GM19324 (cell line): ENCODE data around the gene POTEF.
"Not testable (repeated sequence)": the region's sequence is repeated elsewhere in the genome, so short reads cannot be mapped to it uniquely, and the experiment has no call there.

Experiments
- ATAC-seq: cut with Tn5 transposase; IDR thresholded peaks from one replicate; pipeline ENCODE4 v1.9.1; 2021; ENCODE audit warnings: mild to moderate bottlenecking, moderate library complexity; ENCODE audit not compliant: unreplicated experiment, low FRiP score

The POTEF gene

GRCh38 chr2:130129120-130129829 lies at the start of gene POTEF:
POTEF (minus strand) TSS chr2:130129222; CDS start chr2:130120515, 8,707 bp downstream.
- not testable (repeated sequence) for ATAC-seq

GRCh38 chr2:130174866-130175265 lies 45.8 kb upstream of the POTEF start:
- ATAC-seq: not testable (repeated sequence)

- no peak for ATAC-seq
Observed at GRCh38 chr2:130169896-130170295, 40.9 kb upstream of the POTEF start.

DNA sequence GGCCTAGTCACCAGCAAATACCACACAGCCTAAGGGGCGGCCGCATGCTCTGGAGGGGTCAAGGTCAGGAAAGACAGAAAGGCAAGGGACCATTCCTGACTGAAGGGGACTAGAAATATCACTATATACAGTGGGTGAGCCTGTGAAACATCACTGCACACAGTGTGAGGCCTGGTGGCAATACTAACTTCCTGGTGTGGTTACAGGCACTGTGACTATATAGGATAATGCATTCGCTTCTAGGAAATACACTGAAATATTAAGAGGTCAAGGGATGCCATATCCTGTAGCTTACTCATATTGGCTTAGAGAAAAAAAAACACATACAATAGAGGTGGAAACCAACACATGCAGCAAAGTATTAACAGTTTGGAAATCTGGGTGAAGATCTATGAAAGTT lies 40.1 kb upstream of the POTEF start:
- ATAC-seq: not testable (repeated sequence)

- not testable (repeated sequence) for ATAC-seq
Observed at GRCh38 chr2:130166611-130167010, 37.6 kb upstream of the POTEF start.

DNA sequence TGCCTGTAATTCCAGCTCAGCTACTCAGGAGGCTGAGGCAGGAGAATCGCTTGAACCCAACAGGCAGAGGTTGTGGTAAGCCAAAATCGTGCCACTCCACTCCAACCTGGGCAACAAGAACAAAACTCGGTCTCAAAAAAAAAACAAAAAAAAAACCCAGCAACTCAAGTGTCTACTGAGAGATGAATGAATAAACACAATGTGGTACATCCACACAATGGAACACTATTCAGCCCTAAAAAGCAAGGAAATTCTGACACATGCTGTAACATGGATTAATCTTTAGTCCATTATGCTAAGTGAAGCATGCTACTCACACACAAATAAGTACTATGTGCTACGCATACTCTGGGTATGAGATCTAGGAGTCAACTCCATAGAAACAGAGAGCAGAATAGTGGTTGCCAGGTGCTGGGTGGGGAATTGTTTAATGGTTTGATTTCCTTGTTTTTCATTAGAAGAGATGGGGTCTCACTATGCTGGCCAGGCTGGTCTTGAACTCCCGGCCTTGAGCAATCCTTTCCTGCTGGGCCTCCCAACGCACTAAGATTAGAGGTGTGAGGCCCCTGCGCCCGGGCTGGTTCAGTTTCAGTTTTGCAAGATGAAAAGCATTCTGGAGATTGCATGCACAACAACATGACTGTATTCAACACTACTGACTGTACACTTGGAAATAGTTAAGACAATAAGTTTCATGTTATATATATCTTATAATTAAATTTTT lies 36.4 kb upstream of the POTEF start:
- no peak for ATAC-seq

DNA sequence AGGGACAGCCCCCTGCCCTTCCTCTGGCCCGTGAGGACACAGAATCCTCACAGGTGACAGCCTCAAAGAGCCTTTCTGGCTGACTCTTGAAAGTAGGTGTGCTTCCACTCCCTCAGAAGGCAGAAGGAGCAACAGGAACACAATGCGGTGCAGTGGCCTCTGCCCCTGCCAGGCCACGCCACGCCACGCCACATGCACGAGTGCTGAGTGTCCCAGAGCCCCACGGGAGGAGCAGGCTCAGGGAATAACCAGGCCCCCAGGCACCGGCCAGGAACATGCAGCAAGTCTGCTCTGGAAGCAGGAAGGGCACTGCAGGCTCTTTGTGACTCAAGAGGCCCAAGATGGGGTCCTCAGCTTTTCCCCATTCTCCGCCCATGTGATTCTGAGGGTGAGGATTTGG lies 33.9 kb upstream of the POTEF start:
- ATAC-seq: no peak

DNA sequence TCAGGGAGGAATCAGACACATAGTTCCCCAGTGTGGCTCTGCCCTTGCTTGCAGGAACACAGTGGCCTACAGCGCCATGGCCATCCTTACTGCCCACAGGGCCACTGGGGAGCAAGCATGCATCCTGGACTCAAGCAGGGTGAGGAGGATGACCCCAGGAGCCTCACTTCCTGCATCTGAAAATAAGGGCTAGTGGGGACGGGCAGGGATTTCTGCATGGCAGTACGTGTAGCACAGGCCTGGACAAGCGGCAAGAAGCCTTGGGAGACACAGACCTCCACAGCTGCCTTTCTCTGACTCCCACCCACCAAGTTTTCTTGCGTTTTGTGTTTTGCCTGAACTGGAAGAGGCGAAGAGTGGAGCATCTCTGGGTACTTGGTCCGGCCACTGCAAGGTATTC lies 33.5 kb upstream of the POTEF start:
- ATAC-seq: not testable (repeated sequence)

- ATAC-seq: not testable (repeated sequence)
Observed at GRCh38 chr2:130160838-130161705, 32.0 kb upstream of the POTEF start.

DNA sequence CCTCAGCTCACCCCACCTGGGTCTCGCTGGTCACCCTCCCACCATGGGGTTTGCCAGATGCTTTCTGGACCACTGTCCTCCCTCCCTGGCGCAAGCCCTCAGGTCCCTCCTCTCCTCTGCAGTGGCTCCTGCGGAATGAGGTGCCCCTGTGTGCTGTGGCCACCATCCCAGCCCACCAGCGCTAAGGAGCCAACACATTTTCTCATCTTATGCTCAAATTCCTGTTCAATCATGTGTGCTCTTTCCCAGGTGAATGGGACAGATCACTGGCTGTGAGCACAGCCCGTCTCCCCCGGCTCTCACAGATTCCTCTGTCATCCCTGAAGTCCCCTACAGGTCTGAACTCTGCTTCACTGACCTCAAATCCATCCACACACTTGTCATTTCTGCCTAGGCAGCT lies 31.1 kb upstream of the POTEF start:
- ATAC-seq: no peak

DNA sequence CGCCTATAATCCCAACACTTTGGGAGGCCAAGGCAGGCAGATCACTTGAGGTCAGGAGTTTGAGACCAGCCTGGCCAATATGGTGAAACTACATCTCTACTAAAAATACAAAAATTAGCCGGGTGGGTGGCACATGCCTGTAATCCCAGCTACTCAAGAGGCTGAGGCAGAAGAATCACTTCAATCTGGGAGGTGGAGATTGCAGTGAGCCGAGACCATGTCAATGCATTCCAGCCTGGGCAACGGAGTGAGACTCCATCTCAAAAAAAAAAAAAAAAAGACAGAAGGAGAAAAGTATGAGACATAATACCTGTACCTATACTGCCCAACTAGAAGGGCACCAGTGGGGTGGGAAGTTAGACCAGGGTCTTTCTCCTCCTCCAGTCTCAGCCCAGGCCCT lies 30.4 kb upstream of the POTEF start:
- not testable (repeated sequence) for ATAC-seq

DNA sequence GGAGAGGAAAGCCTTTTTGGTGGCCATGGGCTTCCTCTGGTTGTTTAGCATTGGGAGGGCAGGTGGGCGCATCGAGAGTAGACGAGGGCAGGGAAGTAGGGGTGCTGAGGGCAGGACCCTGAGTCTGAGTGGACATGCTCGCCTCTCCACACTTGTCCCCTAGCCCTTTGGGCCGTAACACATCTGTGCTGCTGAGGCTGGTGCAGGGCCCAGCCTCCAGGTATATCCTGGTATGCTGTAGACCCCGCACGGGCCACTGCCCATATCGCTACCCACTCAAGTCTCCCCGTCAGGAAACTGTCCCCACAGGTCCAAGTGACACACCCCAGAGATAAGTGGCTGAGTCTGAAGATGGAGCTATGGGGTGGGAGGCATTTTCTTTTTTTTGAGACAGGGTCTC lies 29.6 kb upstream of the POTEF start:
- ATAC-seq: no peak

DNA sequence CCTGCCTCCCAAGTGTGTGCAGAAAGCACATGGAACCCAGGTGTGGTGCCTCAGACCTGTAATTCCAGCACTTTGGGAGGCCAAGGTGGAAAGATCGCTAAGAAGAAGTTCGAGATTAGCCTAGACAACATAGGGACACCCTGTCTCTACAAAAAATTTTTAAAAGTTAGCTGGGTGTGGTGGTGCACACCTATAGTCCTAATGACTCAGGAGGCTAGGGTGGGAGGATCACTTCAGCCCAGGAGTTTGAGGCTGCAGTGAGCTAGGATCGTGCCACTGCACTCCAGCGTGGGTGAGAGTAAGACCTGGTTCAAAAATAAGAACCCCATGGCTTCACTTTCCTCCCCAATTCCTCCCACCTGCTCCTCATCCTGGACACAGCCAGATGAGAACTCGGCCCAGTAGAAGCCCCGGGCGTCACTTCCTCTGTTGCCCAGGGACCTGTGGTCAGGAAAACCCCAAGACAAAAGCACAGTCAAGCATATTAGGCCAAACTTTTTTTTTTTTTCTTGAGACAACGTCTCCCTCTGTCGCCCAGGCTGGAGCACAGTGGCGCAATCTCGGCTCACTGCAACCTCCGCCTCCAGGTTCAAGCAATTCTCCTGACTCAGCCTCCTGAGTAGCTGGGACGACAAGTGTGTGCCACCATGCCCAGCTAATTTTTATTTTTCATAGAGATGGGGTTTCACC lies 28.9 kb upstream of the POTEF start:
- peak; percentile 48 for ATAC-seq

- peak; percentile 29 for ATAC-seq
Observed at GRCh38 chr2:130157354-130157753, 28.3 kb upstream of the POTEF start.

DNA sequence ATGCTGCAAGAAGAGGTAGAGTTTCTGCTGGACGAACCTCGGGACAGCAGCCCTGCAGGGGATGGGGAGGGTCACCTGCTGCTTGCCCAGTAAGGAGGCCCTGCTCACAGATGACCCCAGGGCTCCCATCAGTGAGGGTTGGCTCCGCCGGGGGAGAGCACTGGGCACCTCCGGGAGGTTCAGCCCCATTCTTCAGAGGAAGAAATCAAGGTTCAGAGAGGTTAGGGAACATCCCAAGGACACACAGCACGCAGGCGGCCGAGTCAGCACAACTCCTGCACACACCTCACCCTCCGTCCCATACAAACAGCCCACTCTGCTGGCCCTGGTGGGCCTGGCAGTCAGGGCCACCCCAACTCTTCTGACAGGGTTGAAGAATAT lies 27.6 kb upstream of the POTEF start:
- no peak for ATAC-seq

GRCh38 chr2:130155956-130156623 lies 27.1 kb upstream of the POTEF start:
- ATAC-seq: not testable (repeated sequence)

DNA sequence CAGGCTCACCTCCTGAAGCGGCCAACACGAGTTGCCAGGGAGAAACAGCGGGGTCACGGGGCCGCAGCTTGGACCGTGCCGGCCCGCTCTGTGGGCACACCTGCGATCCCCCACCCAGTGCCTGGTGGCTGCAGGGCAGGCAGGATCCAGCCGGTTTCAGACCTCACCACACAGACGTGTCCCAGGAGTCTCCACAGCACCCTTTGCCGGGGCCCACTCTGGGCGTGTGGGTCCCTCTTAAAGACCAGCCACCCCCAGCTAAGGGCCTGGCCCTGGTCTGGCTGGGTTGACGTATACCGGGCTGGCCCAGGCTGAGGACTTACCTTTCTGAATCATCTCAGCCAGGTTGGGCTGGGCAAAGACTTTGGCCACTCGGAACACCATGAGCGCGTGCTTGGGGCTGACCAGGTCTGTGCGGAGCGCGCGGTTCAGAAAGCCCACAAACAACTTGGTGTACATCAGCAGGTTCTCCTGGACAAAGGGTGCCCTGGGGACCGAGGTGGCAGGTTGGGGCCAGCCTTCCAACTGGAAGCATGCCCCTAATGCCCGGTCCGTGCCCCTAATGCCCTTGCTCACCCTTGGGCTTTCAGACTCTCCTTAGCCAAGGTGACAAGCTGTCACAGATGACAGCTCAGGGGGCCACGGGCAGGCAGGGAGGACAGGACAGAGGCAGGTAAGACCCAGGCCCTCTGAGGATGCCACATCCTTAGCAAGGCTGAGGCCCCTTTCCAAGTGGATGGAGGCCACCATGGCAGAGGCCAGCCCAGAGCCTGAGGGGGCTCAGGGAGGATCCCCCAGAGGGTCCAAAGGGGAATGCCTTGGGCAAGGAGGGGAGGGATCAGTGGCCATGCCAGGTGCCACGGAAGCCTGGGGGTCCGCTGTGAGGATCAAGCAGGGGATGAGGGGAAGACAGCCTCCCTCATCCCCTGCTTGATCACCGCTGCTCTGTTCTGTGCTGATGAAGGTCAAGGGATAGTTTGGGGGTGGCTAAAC lies 26.0 kb upstream of the POTEF start:
- no peak for ATAC-seq

DNA sequence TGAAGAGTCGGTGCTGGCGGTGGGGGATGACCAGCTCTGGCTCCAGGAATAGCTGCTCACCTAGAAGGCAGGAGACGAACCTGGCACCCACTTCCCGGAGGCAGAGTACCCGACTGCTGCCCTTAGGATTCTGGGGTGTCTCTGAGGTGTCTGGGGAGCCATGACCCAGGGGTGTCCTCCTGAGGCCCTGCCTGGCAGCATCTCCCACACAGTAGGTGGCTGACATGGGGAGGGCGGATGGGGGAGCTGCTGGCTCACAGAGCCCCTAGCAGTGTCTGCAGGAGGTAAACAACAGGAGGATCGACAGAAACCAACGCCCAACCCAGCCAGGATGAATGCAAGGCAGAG lies 25.4 kb upstream of the POTEF start:
- ATAC-seq: not testable (repeated sequence)
